Fibroblast of mammary gland (primary cell): ENCODE measurements around the gene CDK2.
"Not testable (repeated sequence)": the region's sequence is repeated elsewhere in the genome, so short reads cannot be mapped to it uniquely, and the experiment has no call there.

Experiments used
- DNase-seq: peaks from one replicate; pipeline ENCODE4 v3.0.0-alpha.2; 2010; ENCODE audit warnings: low read depth
- H3K4me3 ChIP-seq: 2 replicates; pipeline ENCODE4 v1.5.1; 2011; ENCODE audit warnings: low read depth, mild to moderate bottlenecking, low read length, moderate library complexity; ENCODE audit not compliant: control insufficient read depth
- TF ChIP-seq, protein P1 (sequence below): conservative IDR thresholded peaks from 2 replicates; pipeline ENCODE4 v1.5.1; 2011; ENCODE audit warnings: low read depth, low read length, inconsistent platforms; ENCODE audit not compliant: control insufficient read depth, insufficient read depth

Gene CDK2

GRCh38 chr12:55966408-55967281 is at the start of gene CDK2:
CDK2 (plus strand) TSS chr12:55966830; CDS start chr12:55967009, 179 bp downstream.
- DNase-seq, result peak; percentile 63
- peak within 1 kb of the TSS; percentile 95 for H3K4me3 ChIP-seq
- TF ChIP-seq, protein P1, sequence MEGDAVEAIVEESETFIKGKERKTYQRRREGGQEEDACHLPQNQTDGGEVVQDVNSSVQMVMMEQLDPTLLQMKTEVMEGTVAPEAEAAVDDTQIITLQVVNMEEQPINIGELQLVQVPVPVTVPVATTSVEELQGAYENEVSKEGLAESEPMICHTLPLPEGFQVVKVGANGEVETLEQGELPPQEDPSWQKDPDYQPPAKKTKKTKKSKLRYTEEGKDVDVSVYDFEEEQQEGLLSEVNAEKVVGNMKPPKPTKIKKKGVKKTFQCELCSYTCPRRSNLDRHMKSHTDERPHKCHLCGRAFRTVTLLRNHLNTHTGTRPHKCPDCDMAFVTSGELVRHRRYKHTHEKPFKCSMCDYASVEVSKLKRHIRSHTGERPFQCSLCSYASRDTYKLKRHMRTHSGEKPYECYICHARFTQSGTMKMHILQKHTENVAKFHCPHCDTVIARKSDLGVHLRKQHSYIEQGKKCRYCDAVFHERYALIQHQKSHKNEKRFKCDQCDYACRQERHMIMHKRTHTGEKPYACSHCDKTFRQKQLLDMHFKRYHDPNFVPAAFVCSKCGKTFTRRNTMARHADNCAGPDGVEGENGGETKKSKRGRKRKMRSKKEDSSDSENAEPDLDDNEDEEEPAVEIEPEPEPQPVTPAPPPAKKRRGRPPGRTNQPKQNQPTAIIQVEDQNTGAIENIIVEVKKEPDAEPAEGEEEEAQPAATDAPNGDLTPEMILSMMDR, result no peak

- not testable (repeated sequence) for H3K4me3 ChIP-seq
- peak; percentile 76 for DNase-seq
These were observed 47.6 kb upstream of the CDK2 start for GRCh38 chr12:55919032-55919431.

DNA sequence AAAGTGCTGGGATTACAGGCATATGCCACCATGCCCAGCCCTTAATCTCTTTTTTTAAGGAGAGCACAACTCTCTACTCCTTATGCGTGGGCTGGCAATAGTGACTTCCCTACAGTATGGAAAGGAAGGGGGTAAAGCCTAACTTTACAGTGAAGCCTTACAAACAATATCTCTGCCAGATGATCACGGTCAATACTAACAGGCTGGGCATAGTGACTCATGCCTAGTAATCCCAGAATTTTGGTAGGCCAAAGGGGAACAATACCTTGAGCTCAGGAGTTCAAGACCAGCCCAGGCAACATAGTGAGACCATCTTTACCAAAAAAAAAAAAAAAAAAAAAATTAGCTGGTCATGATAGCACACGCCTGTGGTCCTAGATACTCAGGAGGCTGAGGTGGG is 44.5 kb upstream of the CDK2 start:
- TF ChIP-seq, protein P1, result no peak
- peak; percentile 52 for DNase-seq
- no peak overlapping the region for H3K4me3 ChIP-seq

DNA sequence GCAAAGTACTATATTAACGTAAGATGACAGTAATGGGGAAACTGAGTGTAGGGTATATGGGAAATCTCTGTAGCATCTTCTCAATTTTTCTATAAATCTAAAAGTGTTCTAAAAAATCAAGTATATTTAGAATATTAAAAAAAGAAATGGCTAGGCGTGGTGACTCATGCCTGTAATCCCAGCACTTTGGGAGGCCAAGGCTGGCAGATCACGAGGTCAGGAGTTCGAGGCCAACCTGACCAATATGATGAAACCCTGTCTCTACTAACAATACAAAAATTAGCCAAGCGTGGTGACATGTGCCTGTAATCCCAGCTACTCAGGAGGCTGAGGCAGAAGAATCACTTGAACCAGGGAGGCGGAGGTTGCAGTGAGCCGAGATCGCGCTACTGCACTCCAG is 43.0 kb upstream of the CDK2 start:
- not testable (repeated sequence) for DNase-seq, H3K4me3 ChIP-seq

DNA sequence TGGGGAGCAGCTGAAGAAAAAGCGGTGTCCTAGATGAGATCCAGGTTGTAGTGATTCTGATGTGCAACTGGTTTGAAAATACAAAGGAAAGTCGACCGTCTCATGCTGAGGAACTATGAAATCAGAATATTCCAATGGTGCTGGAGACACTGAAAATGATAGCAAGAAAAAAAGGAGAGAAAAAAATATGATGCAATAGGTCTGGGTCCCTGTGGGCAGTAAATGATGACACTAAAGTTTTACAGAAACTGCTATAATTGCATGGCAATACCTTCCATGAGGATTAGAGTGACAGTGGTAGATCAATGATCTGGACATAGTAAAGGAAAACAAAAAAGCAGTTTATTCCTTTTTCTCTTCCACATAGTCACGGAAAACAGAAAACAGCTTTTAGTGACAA is 41.3 kb upstream of the CDK2 start:
- TF ChIP-seq, protein P1, result no peak
- no peak overlapping the region for H3K4me3 ChIP-seq
- no peak for DNase-seq

DNA sequence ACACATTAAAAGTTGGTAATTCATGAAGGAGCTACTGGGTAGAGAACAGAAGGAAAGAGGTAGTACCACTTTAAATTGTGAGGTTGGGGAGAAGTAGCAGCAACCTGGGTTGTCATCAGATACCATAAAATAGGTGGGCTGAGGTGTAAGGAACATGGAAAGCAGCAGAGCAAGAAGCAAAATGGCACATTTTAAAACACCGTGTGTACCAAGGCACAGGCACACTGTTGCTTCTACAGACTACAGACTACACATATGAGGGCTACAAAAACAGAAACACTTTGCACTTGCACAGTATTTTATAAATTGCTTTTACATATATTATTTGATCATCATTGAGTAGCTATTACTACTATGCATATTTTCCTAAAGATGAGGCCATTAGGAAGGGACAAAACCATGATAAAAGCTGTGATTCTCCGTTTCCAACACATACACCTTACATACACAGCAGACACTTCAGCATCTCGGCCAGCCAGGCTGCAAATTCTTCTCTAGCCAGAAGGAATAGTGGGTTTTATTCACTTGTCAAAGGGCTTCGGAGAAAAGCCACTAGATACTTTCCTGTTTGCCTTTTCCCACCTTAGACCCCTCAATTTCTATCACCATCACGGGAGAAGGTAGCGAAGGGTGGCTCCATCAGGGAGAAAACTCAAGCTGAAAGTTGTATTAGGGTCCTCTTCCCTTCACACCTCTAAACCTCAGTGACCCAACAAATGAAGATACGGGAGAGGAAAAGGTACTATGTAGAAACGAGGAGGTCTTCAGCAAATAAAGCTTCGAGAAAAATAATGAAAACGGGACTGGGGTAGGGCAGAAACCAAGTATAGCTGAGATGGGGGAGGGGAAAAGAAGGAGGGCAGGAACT is 40.5 kb upstream of the CDK2 start:
- TF ChIP-seq, protein P1, result no peak
- H3K4me3 ChIP-seq, result peak overlapping the region; percentile 98
- DNase-seq, result no peak

- DNase-seq, result peak; percentile 90
- peak overlapping the region; percentile 98 for H3K4me3 ChIP-seq
- TF ChIP-seq, protein P1, result peak; percentile 59
These were observed 39.7 kb upstream of the CDK2 start for GRCh38 chr12:55926738-55927587.
